IMR-90 (cell line): ENCODE results near the gene GLCCI1.

Experiments
- BHLHE40 ChIP-seq: fragments of 150-350 bp; IDR thresholded peaks from 2 replicates; pipeline ENCODE4 v1.6.1; 2016; ENCODE audit warnings: mild to moderate bottlenecking, low read depth, low read length
- CEBPB ChIP-seq: IDR thresholded peaks from 2 replicates; pipeline ENCODE4 v1.6.1; 2012; ENCODE audit warnings: low read depth, low read length, improper control_type of control experiment
- CHD1 ChIP-seq: IDR thresholded peaks from 2 replicates; pipeline ENCODE4 v1.6.1; 2012; ENCODE audit warnings: low read depth, low read length, improper control_type of control experiment
- ELK1 ChIP-seq: fragments of 150-350 bp; IDR thresholded peaks from 2 replicates; pipeline ENCODE4 v1.6.1; 2016; ENCODE audit warnings: low read depth, mild to moderate bottlenecking, low read length, moderate library complexity, borderline replicate concordance
- MAFK ChIP-seq: IDR thresholded peaks from 2 replicates; pipeline ENCODE4 v1.6.1; 2012; ENCODE audit warnings: low read depth, low read length, improper control_type of control experiment
- MXI1 ChIP-seq: IDR thresholded peaks from 2 replicates; pipeline ENCODE4 v1.6.1; 2012; ENCODE audit warnings: low read depth, mild to moderate bottlenecking, low read length, moderate library complexity, borderline replicate concordance
- POLR2A ChIP-seq: IDR thresholded peaks from 2 replicates; pipeline ENCODE4 v1.6.1; 2012; ENCODE audit warnings: mild to moderate bottlenecking, low read depth, low read length
- RAD21 ChIP-seq: IDR thresholded peaks from 2 replicates; pipeline ENCODE4 v1.6.1; 2012; ENCODE audit warnings: low read length, improper control_type of control experiment
- SMC3 ChIP-seq: fragments of 150-350 bp; IDR thresholded peaks from 2 replicates; pipeline ENCODE4 v1.6.1; 2016; ENCODE audit warnings: low read depth, mild to moderate bottlenecking, antibody characterized with exemption, low read length, moderate library complexity
- TF ChIP-seq, protein P1 (sequence below): conservative IDR thresholded peaks from 2 replicates; pipeline ENCODE4 v1.5.1; 2012; ENCODE audit warnings: mild to moderate bottlenecking, low read depth, low read length, improper control_type of control experiment
- TF ChIP-seq, protein P2 (sequence below): fragments of 150-350 bp; IDR thresholded peaks from 2 replicates; pipeline ENCODE4 v1.6.1; 2017; ENCODE audit warnings: mild to moderate bottlenecking, antibody characterized with exemption, low read length, low read depth

GRCh38 chr7:8005279-8005678 is 36.7 kb downstream of the GLCCI1 start:
- TF ChIP-seq, protein P1, sequence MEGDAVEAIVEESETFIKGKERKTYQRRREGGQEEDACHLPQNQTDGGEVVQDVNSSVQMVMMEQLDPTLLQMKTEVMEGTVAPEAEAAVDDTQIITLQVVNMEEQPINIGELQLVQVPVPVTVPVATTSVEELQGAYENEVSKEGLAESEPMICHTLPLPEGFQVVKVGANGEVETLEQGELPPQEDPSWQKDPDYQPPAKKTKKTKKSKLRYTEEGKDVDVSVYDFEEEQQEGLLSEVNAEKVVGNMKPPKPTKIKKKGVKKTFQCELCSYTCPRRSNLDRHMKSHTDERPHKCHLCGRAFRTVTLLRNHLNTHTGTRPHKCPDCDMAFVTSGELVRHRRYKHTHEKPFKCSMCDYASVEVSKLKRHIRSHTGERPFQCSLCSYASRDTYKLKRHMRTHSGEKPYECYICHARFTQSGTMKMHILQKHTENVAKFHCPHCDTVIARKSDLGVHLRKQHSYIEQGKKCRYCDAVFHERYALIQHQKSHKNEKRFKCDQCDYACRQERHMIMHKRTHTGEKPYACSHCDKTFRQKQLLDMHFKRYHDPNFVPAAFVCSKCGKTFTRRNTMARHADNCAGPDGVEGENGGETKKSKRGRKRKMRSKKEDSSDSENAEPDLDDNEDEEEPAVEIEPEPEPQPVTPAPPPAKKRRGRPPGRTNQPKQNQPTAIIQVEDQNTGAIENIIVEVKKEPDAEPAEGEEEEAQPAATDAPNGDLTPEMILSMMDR: no peak
- TF ChIP-seq POLR2A: no peak
- TF ChIP-seq, protein P2, sequence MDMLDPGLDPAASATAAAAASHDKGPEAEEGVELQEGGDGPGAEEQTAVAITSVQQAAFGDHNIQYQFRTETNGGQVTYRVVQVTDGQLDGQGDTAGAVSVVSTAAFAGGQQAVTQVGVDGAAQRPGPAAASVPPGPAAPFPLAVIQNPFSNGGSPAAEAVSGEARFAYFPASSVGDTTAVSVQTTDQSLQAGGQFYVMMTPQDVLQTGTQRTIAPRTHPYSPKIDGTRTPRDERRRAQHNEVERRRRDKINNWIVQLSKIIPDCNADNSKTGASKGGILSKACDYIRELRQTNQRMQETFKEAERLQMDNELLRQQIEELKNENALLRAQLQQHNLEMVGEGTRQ: no peak
- TF ChIP-seq BHLHE40: no peak
- TF ChIP-seq MAFK: no peak
- no peak for TF ChIP-seq MXI1
- TF ChIP-seq SMC3: no peak
- TF ChIP-seq RAD21: no peak
- TF ChIP-seq ELK1: no peak
- TF ChIP-seq CHD1: no peak
- TF ChIP-seq CEBPB: no peak
